Liver (tissue), 3 donors: ENCODE results near the gene GINM1.

ENCODE experiments used
- CTCF ChIP-seq: fragments of 150-350 bp; IDR thresholded peaks from 2 replicates; pipeline ENCODE4 v1.5.1; 2017; ENCODE audit warnings: improper control_type of control experiment, low read depth, low read length; ENCODE audit not compliant: missing input control
- TAF1 ChIP-seq: conservative IDR thresholded peaks from 2 replicates; pipeline ENCODE4 v1.6.1; 2016; ENCODE audit warnings: antibody characterized with exemption, mild to moderate bottlenecking
- donor health status: healthy.
- donor health status: healthy.

GRCh38 chr6:149628875-149629510 is 62.8 kb downstream of the GINM1 start:
- TF ChIP-seq TAF1, result no peak
- TF ChIP-seq CTCF, result no peak
